Right lobe of liver (tissue), 6 donors: ENCODE results near the gene PXDN. TPM values are rescaled to one million over a fixed set of nuclear protein-coding genes. Genes with fewer than 3 reads are reported as not detected.

Experiments used
- ATAC-seq, 4 donors: fragments of 200-7000 bp; cut with Tn5 transposase; one replicate each; pipeline ENCODE4 v1.9.1; 2020; ENCODE audit warnings: mild to moderate bottlenecking in 4 of 4, moderate library complexity in 4 of 4
- DNase-seq, 3 donors: peaks; one replicate each; pipeline ENCODE4 v3.0.0-alpha.2; 2020
- H3K27ac ChIP-seq, 3 donors: fragments of 200-600 bp; one replicate each; pipeline ENCODE4 v1.8.0; 2022
- H3K27me3 ChIP-seq, 2 donors: fragments of 200-600 bp; one replicate each; pipeline ENCODE4 v1.8.0; 2022
- H3K36me3 ChIP-seq, 4 donors: fragments of 200-600 bp; sonication (generic) in 1 of 4; one replicate each; pipeline versions ENCODE4 v1.5.1 to v1.8.0; 2017 to 2022; ENCODE audit warnings: control low read depth in 1 of 4
- H3K4me1 ChIP-seq, 4 donors: fragments of 200-600 bp; sonication (generic) in 1 of 4; one replicate each; pipeline versions ENCODE4 v1.5.1 to v1.8.0; 2017 to 2022; ENCODE audit warnings: control low read depth in 1 of 4
- H3K4me3 ChIP-seq, 3 donors: fragments of 200-600 bp; one replicate each; pipeline ENCODE4 v1.8.0; 2022
- H3K9me3 ChIP-seq, 4 donors: fragments of 200-600 bp; sonication (generic) in 1 of 4; one replicate each; pipeline versions ENCODE4 v1.5.1 to v1.8.0; 2017 to 2022; ENCODE audit warnings: control low read depth in 1 of 4
- CTCF ChIP-seq, 4 donors: fragments of 200-600 bp in 3 of 4; fragments of 450-650 bp in 1 of 4; IDR thresholded peaks; one replicate each; pipeline versions ENCODE4 v1.5.1 to v1.8.0; 2016 to 2022; ENCODE audit warnings: antibody characterized with exemption in 4 of 4, mild to moderate bottlenecking in 2 of 4
- POLR2A ChIP-seq: fragments of 450-650 bp; IDR thresholded peaks from one replicate; pipeline ENCODE4 v1.6.1; 2017; ENCODE audit warnings: antibody characterized with exemption, mild to moderate bottlenecking
- WGBS: methylation state at CpG from one replicate; pipeline ENCODE4 v1.1.6; 2018; ENCODE audit warnings: low coverage, low lambda C conversion rate; ENCODE audit not compliant: insufficient coverage; ENCODE audit errors: missing lambda C conversion rate; 5-methylcytosine and 5-hydroxymethylcytosine counted together
- intact Hi-C, 2 donors: fragments of 100-400 bp; cut with DNase I; formaldehyde crosslinking; loops; one replicate each; pipeline versions ENCODE4 v1.11.2 to v1.14.1; 2022
- total RNA-seq, 6 experiments: library from RNA; depleted of rRNA in 2 of 6; stranded (reverse); fragments of >200 nt in 2 of 6; fragmentation: NEBNext Ultra II Directional in 3 of 6; extraction: Animal tissue kit (Norgen Biotek cat#: 25700) in 3 of 6; gene quantifications; one replicate each; pipeline versions ENCODE4 v1.1.0 to v1.2.4, GENCODE V29; 2016 to 2023
- donor health status: DM: no; HTN: yes; CAD: no.
- donor health status: DM: no; HTN: no; CAD: no.
- donor health status: DM: no; HTN: no; CAD: no.
- donor health status: DM: no; HTN: yes; CAD: no.
- donor health status: DM: no; HTN: yes; CAD: no.

PXDN gene
- total RNA-seq, 6 experiments from 2014 or later = 5.5 to 21.0 (median 11.4) TPM

GRCh38 chr2:1649103-1650084, 94.9 kb downstream of the PXDN start:
- Histone ChIP-seq H3K27ac (no peak overlapping the region), H3K4me3 (no peak overlapping the region), H3K27me3 (no peaks in the 10 kb centered on the region), H3K36me3 (no peaks in the 10 kb centered on the region), H3K4me1 (no peaks in the 10 kb centered on the region), H3K9me3 (no peaks in the 10 kb centered on the region)
- ATAC-seq = no peak
- intact Hi-C loops = no loop called here
- DNase-seq = no peak
- 87% methylated on average over 27 of the region's 58 CpGs for WGBS
- TF ChIP-seq CTCF (IDR thresholded peaks at IDR 0.05) (no peak), POLR2A (no peak)

GRCh38 chr2:1648241-1649102, 95.8 kb downstream of the PXDN start:
- intact Hi-C loops = no loop called here
- H3K4me3 ChIP-seq = no peak overlapping the region
- H3K9me3 ChIP-seq = no peaks in the 10 kb centered on the region
- no peaks in the 10 kb centered on the region for H3K4me1 ChIP-seq
- DNase-seq = no peak
- H3K36me3 ChIP-seq = no peaks in the 10 kb centered on the region
- no peak for TF ChIP-seq POLR2A
- TF ChIP-seq CTCF (IDR thresholded peaks at IDR 0.05) = no peak
- H3K27ac ChIP-seq = no peak overlapping the region
- ATAC-seq = no peak
- no peaks in the 10 kb centered on the region for H3K27me3 ChIP-seq
- WGBS = 95% methylated on average over 4 of the region's 67 CpGs

- Histone ChIP-seq H3K36me3 (no peaks in the 10 kb centered on the region), H3K4me1 (no peaks in the 10 kb centered on the region), H3K27ac (no peak overlapping the region), H3K27me3 (no peaks in the 10 kb centered on the region), H3K4me3 (no peak overlapping the region), H3K9me3 (no peaks in the 10 kb centered on the region)
- intact Hi-C loops = no loop called here
- DNase-seq (no peak), ATAC-seq (no peak)
- TF ChIP-seq POLR2A (no peak), CTCF (IDR thresholded peaks at IDR 0.05) (no peak)
- WGBS = 65% methylated on average over 8 of the region's 20 CpGs
These were observed 96.7 kb downstream of the PXDN start for GRCh38 chr2:1647417-1648240.

GRCh38 chr2:1645761-1646476, 98.4 kb downstream of the PXDN start:
- Histone ChIP-seq H3K4me3 (no peak overlapping the region), H3K36me3 (no peaks in the 10 kb centered on the region), H3K27me3 (no peaks in the 10 kb centered on the region), H3K27ac (no peak overlapping the region), H3K9me3 (no peaks in the 10 kb centered on the region), H3K4me1 (no peaks in the 10 kb centered on the region)
- DNase-seq = no peak
- peak in 1 of 4 donors; percentile 11 for ATAC-seq
- 61% methylated on average over 11 of the region's 19 CpGs for WGBS
- intact Hi-C loops = no loop called here
- TF ChIP-seq CTCF (IDR thresholded peaks at IDR 0.05) = no peak
